Fibroblast of lung (primary cell): Measurements from ENCODE around the gene NCOR2. TPM values are rescaled to one million over a fixed set of nuclear protein-coding genes. Genes with fewer than 3 reads are reported as not detected.

Experiments used
- DNase-seq, 2 donors: peaks; one replicate each; pipeline versions ENCODE4 v3.0.0 to v3.0.0-alpha.2; 2010; ENCODE audit warnings: low read depth in 2 of 2
- H2AFZ ChIP-seq: 2 replicates; pipeline ENCODE4 v1.5.1; 2012; ENCODE audit warnings: low read length, control low read depth, inconsistent platforms
- H3K27ac ChIP-seq: 2 replicates; pipeline ENCODE4 v1.5.1; 2011; ENCODE audit warnings: low read length, control low read depth; ENCODE audit not compliant: insufficient read depth
- H3K27me3 ChIP-seq: 2 replicates; pipeline ENCODE4 v1.5.1; 2011; ENCODE audit warnings: mild to moderate bottlenecking, low read length; ENCODE audit not compliant: control insufficient read depth, insufficient read depth
- H3K36me3 ChIP-seq: 2 replicates; pipeline ENCODE4 v1.5.1; 2011; ENCODE audit warnings: low read length; ENCODE audit not compliant: control insufficient read depth, insufficient read depth
- H3K4me1 ChIP-seq: 2 replicates; pipeline ENCODE4 v1.5.1; 2011; ENCODE audit warnings: low read length; ENCODE audit not compliant: control insufficient read depth, insufficient read depth; ENCODE audit errors: extremely low read depth
- H3K4me2 ChIP-seq: 2 replicates; pipeline ENCODE4 v1.5.1; 2011; ENCODE audit warnings: low read length, control low read depth; ENCODE audit not compliant: insufficient read depth; ENCODE audit errors: extremely low read depth
- H3K4me3 ChIP-seq, 4 experiments: fragments of 200-600 bp in 1 of 4; sonication (generic) in 1 of 4; replicated peaks in 1 of 4; 2 replicates each; pipeline ENCODE4 v1.5.1; 2011 to 2016; ENCODE audit warnings: low read length in 4 of 4, low read depth in 3 of 4, mild to moderate bottlenecking in 3 of 4, control low read depth in 2 of 4, inconsistent platforms in 1 of 4, mixed read lengths in 1 of 4; ENCODE audit not compliant: insufficient read depth in 1 of 4; ENCODE audit errors: control extremely low read depth in 1 of 4
- H3K79me2 ChIP-seq: 2 replicates; pipeline ENCODE4 v1.5.1; 2012; ENCODE audit warnings: mild to moderate bottlenecking, low read length, inconsistent platforms; ENCODE audit not compliant: control insufficient read depth, insufficient read depth
- H3K9ac ChIP-seq: 2 replicates; pipeline ENCODE4 v1.5.1; 2011; ENCODE audit warnings: mild to moderate bottlenecking, low read length, control low read depth; ENCODE audit not compliant: insufficient read depth
- H3K9me3 ChIP-seq: 2 replicates; pipeline ENCODE4 v1.5.1; 2012; ENCODE audit warnings: low read depth, low read length; ENCODE audit not compliant: control insufficient read depth, insufficient read depth
- H4K20me1 ChIP-seq: 2 replicates; pipeline ENCODE4 v1.5.1; 2011; ENCODE audit warnings: low read length; ENCODE audit not compliant: control insufficient read depth, insufficient read depth; ENCODE audit errors: extremely low read depth
- CTCF ChIP-seq, 2 donors: IDR thresholded peaks in 1 of 2; conservative IDR thresholded peaks in 1 of 2; 1 replicate in 1 of 2; 2 replicates in 1 of 2; pipeline ENCODE4 v1.5.1; 2011 to 2012; ENCODE audit warnings: low read length in 2 of 2, control low read depth in 1 of 2, inconsistent platforms in 1 of 2, low read depth in 1 of 2, mild to moderate bottlenecking in 1 of 2
- EZH2 ChIP-seq: IDR thresholded peaks from 2 replicates; pipeline ENCODE4 v1.5.1; 2012; ENCODE audit warnings: low read length, control low read depth, mild to moderate bottlenecking; ENCODE audit errors: missing control alignments
- polyA plus RNA-seq, 2 donors: library from polyadenylated mRNA; depleted of rRNA in 1 of 2; stranded (reverse) in 1 of 2; unstranded in 1 of 2; fragments of >200 nt; gene quantifications; 2 replicates each; pipeline ENCODE4 v1.2.1, GENCODE V29; 2011 to 2012; ENCODE audit warnings: missing spikeins in 1 of 2
- total RNA-seq: library from RNA; depleted of rRNA; stranded (reverse); fragments of >200 nt; gene quantifications from 2 replicates; pipeline ENCODE4 v1.2.1, GENCODE V29; 2014

The NCOR2 gene
- total and polyA plus RNA-seq, 2 donors (not counting 1 experiment from before 2014, with no cell fraction given): 6.1 to 17.2 TPM

- Histone ChIP-seq H3K36me3 (no peaks in the 10 kb centered on the region), H2AFZ (no peak overlapping the region), H3K4me1 (no peaks in the 10 kb centered on the region), H3K4me3 (no peak overlapping the region), H4K20me1 (no peaks in the 10 kb centered on the region), H3K79me2 (no peaks in the 10 kb centered on the region), H3K9ac (no peak overlapping the region), H3K27me3 (peaks cover 7% of the 10 kb centered on the region), H3K4me2 (no peak overlapping the region), H3K27ac (no peak overlapping the region), H3K9me3 (no peaks in the 10 kb centered on the region)
- no peak for DNase-seq
- no peak for TF ChIP-seq EZH2
- no peak for TF ChIP-seq CTCF (conservative IDR thresholded peaks at IDR 0.05 in 1 of 2, IDR thresholded peaks at IDR 0.05 in 1 of 2; ENCODE audit: low read depth in 1 of 2, low read length in 2 of 2)
Observed at GRCh38 chr12:124579921-124580517, 12.6 kb upstream of the NCOR2 start.

- no peak overlapping the region for H3K4me2 ChIP-seq
- no peaks in the 10 kb centered on the region for H4K20me1 ChIP-seq
- H3K27me3 ChIP-seq: peaks cover 7% of the 10 kb centered on the region
- no peaks in the 10 kb centered on the region for H3K4me1 ChIP-seq
- H3K9me3 ChIP-seq: no peaks in the 10 kb centered on the region
- H3K9ac ChIP-seq: no peak overlapping the region
- H3K36me3 ChIP-seq: no peaks in the 10 kb centered on the region
- no peak for TF ChIP-seq CTCF (conservative IDR thresholded peaks at IDR 0.05 in 1 of 2, IDR thresholded peaks at IDR 0.05 in 1 of 2; ENCODE audit: low read depth in 1 of 2, low read length in 2 of 2)
- TF ChIP-seq EZH2: no peak
- no peak for DNase-seq
- H3K27ac ChIP-seq: no peak overlapping the region
- H2AFZ ChIP-seq: no peak overlapping the region
- no peak overlapping the region for H3K4me3 ChIP-seq
- no peaks in the 10 kb centered on the region for H3K79me2 ChIP-seq
Observed at GRCh38 chr12:124578854-124579253, 11.4 kb upstream of the NCOR2 start.

GRCh38 chr12:124578445-124578844 is 11.0 kb upstream of the NCOR2 start:
- peaks cover 7% of the 10 kb centered on the region for H3K27me3 ChIP-seq
- no peak overlapping the region for H3K9ac ChIP-seq
- H3K36me3 ChIP-seq: no peaks in the 10 kb centered on the region
- H3K9me3 ChIP-seq: no peaks in the 10 kb centered on the region
- no peaks in the 10 kb centered on the region for H3K4me1 ChIP-seq
- no peak overlapping the region for H3K27ac ChIP-seq
- TF ChIP-seq CTCF (conservative IDR thresholded peaks at IDR 0.05 in 1 of 2, IDR thresholded peaks at IDR 0.05 in 1 of 2; ENCODE audit: low read depth in 1 of 2, low read length in 2 of 2) (peak in 1 of 2 donors; percentile 7), EZH2 (no peak)
- DNase-seq: no peak
- H3K79me2 ChIP-seq: no peaks in the 10 kb centered on the region
- no peaks in the 10 kb centered on the region for H4K20me1 ChIP-seq
- H2AFZ ChIP-seq: no peak overlapping the region
- H3K4me3 ChIP-seq: no peak overlapping the region
- H3K4me2 ChIP-seq: no peak overlapping the region
